Activated naive CD4-positive, alpha-beta T cell treated with anti-CD3 and anti-CD28 coated beads, Interleukin-2, amount 10 ng/mL, durations not matched to agents 5 hours and 36 hours (primary cell): Measurements from ENCODE around the gene GARIN3. TPM values are rescaled to one million over a fixed set of nuclear protein-coding genes. Genes with fewer than 3 reads are reported as not detected.

ENCODE experiments used
- total RNA-seq, 2 experiments: library from RNA; stranded (reverse); gene quantifications; one replicate each; pipeline ENCODE4 v1.2.3, GENCODE V29; 2021

Gene GARIN3
- total RNA-seq: under 1 TPM in 1 of 2 experiments, not detected in 1; 0.10 TPM

GRCh38 chr5:157166214-157167213 is at the start of gene GARIN3:
GARIN3 (minus strand) TSS chr5:157166264; CDS start chr5:157166168, 96 bp downstream.

GRCh38 chr5:157180374-157181264 is 14.6 kb upstream of the GARIN3 start, which contains the start of gene ITK:
ITK (plus strand) TSS chr5:157180840; CDS start chr5:157180978, 138 bp downstream.

GRCh38 chr5:157142317-157143126 is 23.5 kb downstream of the GARIN3 start, which contains the start of gene MED7:
MED7 (minus strand) TSS chr5:157142865; CDS start chr5:157139431, 3,434 bp downstream.

Other genes starting within 250 kb of the GARIN3 start
- gene TIMD4, start 203.0 kb downstream of the GARIN3 start, total RNA-seq: 1 to 10 TPM; 3.0 to 3.4 TPM
- gene HAVCR1, start 107.1 kb downstream of the GARIN3 start, total RNA-seq: 1 to 10 TPM; 4.3 to 4.7 TPM
- 10 to 100 TPM; 53.7 to 57.3 TPM for gene HAVCR2, start 57.2 kb downstream of the GARIN3 start, total RNA-seq
- gene MED7, start 23.4 kb downstream of the GARIN3 start, total RNA-seq: 10 to 100 TPM; 15.2 TPM
- 100 to 1,000 TPM; 313 to 324 TPM for gene ITK, start 14.6 kb upstream of the GARIN3 start, total RNA-seq
- 100 to 1,000 TPM; 595 to 612 TPM for gene CYFIP2, start 99.9 kb upstream of the GARIN3 start, total RNA-seq